ENCODE data around the gene MARK4. TPM values are rescaled to one million over a fixed set of nuclear protein-coding genes. Genes with fewer than 3 reads are reported as not detected.

Gene MARK4
- total RNA-seq, 1 experiment from 2014 or later: 37.7 TPM

- no peak overlapping the region for H3K4me2 ChIP-seq (ENCODE audit: low read length)
- H3K9me2 ChIP-seq (ENCODE audit: insufficient read depth): no peaks in the 10 kb centered on the region
- H3K4me1 ChIP-seq (ENCODE audit: control insufficient read depth in 1 of 2, insufficient read depth in 2 of 2, low read length in 2 of 2): no peaks in the 10 kb centered on the region
- H3K27me3 ChIP-seq (ENCODE audit: insufficient read depth, low read length): no peaks in the 10 kb centered on the region
- no peaks in the 10 kb centered on the region for H4K20me1 ChIP-seq (ENCODE audit: insufficient read depth)
- ATAC-seq (no peak), DNase-seq (ENCODE audit: low read depth, low spot score) (no peak)
- no peaks in the 10 kb centered on the region for H3K9me3 ChIP-seq (ENCODE audit: control insufficient read depth in 1 of 2, insufficient read depth in 1 of 2, low read depth in 1 of 2, low read length in 2 of 2)
- H3K79me2 ChIP-seq (ENCODE audit: insufficient read depth, low read length): no peaks in the 10 kb centered on the region
- TF ChIP-seq EZH2phosphoT487 (IDR thresholded peaks at IDR 0.05; ENCODE audit: borderline replicate concordance): no peak
- TF ChIP-seq CBX3 (IDR thresholded peaks at IDR 0.05; ENCODE audit: low read depth): no peak
- TF ChIP-seq POLR2A (IDR thresholded peaks at IDR 0.05; ENCODE audit: borderline replicate concordance, extremely low read depth, insufficient read depth, insufficient read length): no peak
- TF ChIP-seq SRF (IDR thresholded peaks at IDR 0.05; ENCODE audit: low read depth): no peak
- no peak for TF ChIP-seq YY1 (IDR thresholded peaks at IDR 0.05; ENCODE audit: extremely low read depth, insufficient replicate concordance, low read depth, low read length)
- no peak for TF ChIP-seq ATF3 (IDR thresholded peaks at IDR 0.05)
- TF ChIP-seq FOSL1 (IDR thresholded peaks at IDR 0.05; ENCODE audit: low read depth): no peak
- TF ChIP-seq CEBPB (IDR thresholded peaks at IDR 0.05; ENCODE audit: low read depth): no peak
- no peak for TF ChIP-seq ZFX (IDR thresholded peaks at IDR 0.05)
- ChIA-PET POLR2A (interaction anchor here (0.7 kb wide), 1 partner anchor 79 kb away, joined by 3 read pairs; no protein-coding TSS in a partner anchor), CTCF (no interaction called here), RAD21 (ENCODE audit: low non-redundant PET in 1 of 2, low total read pairs in 2 of 2, uncharacterized antibody in 2 of 2, unreplicated experiment in 2 of 2) (no interaction called here)
- no peak overlapping the region for H2AFZ ChIP-seq (ENCODE audit: low read depth, low read length, poor library complexity, severe bottlenecking)
- H3K36me3 ChIP-seq (ENCODE audit: control insufficient read depth in 1 of 2, insufficient read depth in 2 of 2, low read length in 2 of 2): peaks cover 0 to 3% of the 10 kb centered on the region in 2 experiments; a peak in 2 of 4 replicates
- BruUV-seq (replicated peaks): no TSS peak
- H3K4me3 ChIP-seq (replicated peaks in 1 of 2; ENCODE audit: low read depth in 1 of 2, low read length in 2 of 2): no peak overlapping the region
- no peak overlapping the region for H3K9ac ChIP-seq (ENCODE audit: low read length)
- intact Hi-C loops (cut with micrococcal nuclease): no loop called here
- no peak overlapping the region for H3K27ac ChIP-seq (ENCODE audit: low read depth, low read length)
Measured at GRCh38 chr19:45275370-45275971, 24.4 kb downstream of the MARK4 start.

GRCh38 chr19:45276284-45276687 is 25.2 kb downstream of the MARK4 start:
- Histone ChIP-seq H3K4me1 (ENCODE audit: control insufficient read depth in 1 of 2, insufficient read depth in 2 of 2, low read length in 2 of 2) (no peaks in the 10 kb centered on the region), H3K9me3 (ENCODE audit: control insufficient read depth in 1 of 2, insufficient read depth in 1 of 2, low read depth in 1 of 2, low read length in 2 of 2) (no peaks in the 10 kb centered on the region), H3K4me2 (ENCODE audit: low read length) (no peak overlapping the region), H3K27ac (ENCODE audit: low read depth, low read length) (no peak overlapping the region), H4K20me1 (ENCODE audit: insufficient read depth) (no peaks in the 10 kb centered on the region), H3K4me3 (replicated peaks in 1 of 2; ENCODE audit: low read depth in 1 of 2, low read length in 2 of 2) (no peak overlapping the region), H3K9ac (ENCODE audit: low read length) (no peak overlapping the region), H2AFZ (ENCODE audit: low read depth, low read length, poor library complexity, severe bottlenecking) (no peak overlapping the region), H3K9me2 (ENCODE audit: insufficient read depth) (no peaks in the 10 kb centered on the region), H3K27me3 (ENCODE audit: insufficient read depth, low read length) (no peaks in the 10 kb centered on the region), H3K79me2 (ENCODE audit: insufficient read depth, low read length) (no peaks in the 10 kb centered on the region), H3K36me3 (ENCODE audit: control insufficient read depth in 1 of 2, insufficient read depth in 2 of 2, low read length in 2 of 2) (peaks cover 0 to 3% of the 10 kb centered on the region in 2 experiments; a peak in 2 of 4 replicates)
- POLR2A ChIA-PET: no interaction called here
- intact Hi-C loops (cut with micrococcal nuclease): no loop called here
- CTCF ChIA-PET: no interaction called here
- ATAC-seq (no peak), DNase-seq (ENCODE audit: low read depth, low spot score) (no peak)
- BruUV-seq (replicated peaks): no TSS peak
- RAD21 ChIA-PET (ENCODE audit: low non-redundant PET in 1 of 2, low total read pairs in 2 of 2, uncharacterized antibody in 2 of 2, unreplicated experiment in 2 of 2): no interaction called here
- TF ChIP-seq CTCF (IDR thresholded peaks at IDR 0.05 in 2 of 3, conservative IDR thresholded peaks at IDR 0.05 in 1 of 3; ENCODE audit: borderline replicate concordance in 1 of 3, insufficient read depth in 1 of 3, low read depth in 2 of 3, low read length in 2 of 3) (no peak), ZFX (IDR thresholded peaks at IDR 0.05) (no peak), EGR1 (IDR thresholded peaks at IDR 0.05; ENCODE audit: low read depth) (no peak), MAX (IDR thresholded peaks at IDR 0.05) (no peak), SRF (IDR thresholded peaks at IDR 0.05; ENCODE audit: low read depth) (no peak), EZH2 (IDR thresholded peaks at IDR 0.05) (no peak), FOSL1 (IDR thresholded peaks at IDR 0.05; ENCODE audit: low read depth) (no peak), YY1 (IDR thresholded peaks at IDR 0.05; ENCODE audit: extremely low read depth, insufficient replicate concordance, low read depth, low read length) (no peak), ELF1 (IDR thresholded peaks at IDR 0.05; ENCODE audit: borderline replicate concordance, low read depth) (no peak), EZH2phosphoT487 (IDR thresholded peaks at IDR 0.05; ENCODE audit: borderline replicate concordance) (no peak), CBX3 (IDR thresholded peaks at IDR 0.05; ENCODE audit: low read depth) (no peak), CEBPB (IDR thresholded peaks at IDR 0.05; ENCODE audit: low read depth) (no peak), JUND (IDR thresholded peaks at IDR 0.05) (no peak), ZBTB33 (IDR thresholded peaks at IDR 0.05; ENCODE audit: extremely low read depth, insufficient replicate concordance, low read length) (no peak), POLR2AphosphoS5 (IDR thresholded peaks at IDR 0.05; ENCODE audit: low read depth, low read length) (no peak)
